H9 (cell line): ENCODE data around the gene CXCR4. TPM values are rescaled to one million over a fixed set of nuclear protein-coding genes. Genes with fewer than 3 reads are reported as not detected.

Experiments
- DNase-seq: peaks from one replicate; pipeline ENCODE4 v3.0.0-alpha.2; 2017
- H2AFZ ChIP-seq: one replicate; pipeline ENCODE4 v1.6.1; 2013; ENCODE audit warnings: mild to moderate bottlenecking, low read length, control low read depth, moderate library complexity
- H2AK5ac ChIP-seq: 2 replicates; pipeline ENCODE4 v1.6.1; 2013; ENCODE audit warnings: low read length, control low read depth, mixed read lengths; ENCODE audit not compliant: insufficient read length
- H2BK120ac ChIP-seq: one replicate; pipeline ENCODE4 v1.6.1; 2013; ENCODE audit warnings: low read depth, mild to moderate bottlenecking, low read length, control low read depth, inconsistent platforms; ENCODE audit not compliant: poor library complexity, severe bottlenecking
- H2BK12ac ChIP-seq: 2 replicates; pipeline ENCODE4 v1.6.1; 2013; ENCODE audit warnings: low read length, control low read depth, mixed read lengths, low read depth; ENCODE audit not compliant: insufficient read length
- H2BK15ac ChIP-seq: 2 replicates; pipeline ENCODE4 v1.6.1; 2013; ENCODE audit warnings: low read depth, low read length, control low read depth
- H2BK20ac ChIP-seq: one replicate; pipeline ENCODE4 v1.6.1; 2013; ENCODE audit warnings: low read depth, mild to moderate bottlenecking, low read length, control low read depth, inconsistent platforms; ENCODE audit not compliant: poor library complexity, severe bottlenecking
- H2BK5ac ChIP-seq: 2 replicates; pipeline ENCODE4 v1.6.1; 2013; ENCODE audit warnings: low read length, control low read depth, mixed read lengths; ENCODE audit not compliant: insufficient read length
- H3K14ac ChIP-seq: 2 replicates; pipeline ENCODE4 v1.6.1; 2013; ENCODE audit warnings: low read length, control low read depth; ENCODE audit not compliant: insufficient read depth
- H3K18ac ChIP-seq: 2 replicates; pipeline ENCODE4 v1.6.1; 2013; ENCODE audit warnings: low read depth, mild to moderate bottlenecking, mixed read lengths, low read length, control low read depth; ENCODE audit not compliant: insufficient read length
- H3K23ac ChIP-seq: 2 replicates; pipeline ENCODE4 v1.6.1; 2013; ENCODE audit warnings: low read length, control low read depth, mixed read lengths, low read depth; ENCODE audit not compliant: insufficient read length
- H3K23me2 ChIP-seq: 2 replicates; pipeline ENCODE4 v1.6.1; 2013; ENCODE audit warnings: low read depth, mild to moderate bottlenecking, mixed read lengths, low read length, control low read depth; ENCODE audit not compliant: insufficient read length, poor library complexity, severe bottlenecking
- H3K27ac ChIP-seq: 2 replicates; pipeline ENCODE4 v1.5.1; 2013; ENCODE audit warnings: low read length, control low read depth, mixed read lengths, low read depth; ENCODE audit not compliant: insufficient read length
- H3K27me3 ChIP-seq: 2 replicates; pipeline ENCODE4 v1.6.1; 2013; ENCODE audit warnings: low read length, control low read depth, inconsistent platforms; ENCODE audit not compliant: insufficient read depth
- H3K4ac ChIP-seq: 2 replicates; pipeline ENCODE4 v1.6.1; 2013; ENCODE audit warnings: low read depth, mild to moderate bottlenecking, control low read depth, inconsistent platforms, low read length, moderate library complexity
- H3K4me1 ChIP-seq: 2 replicates; pipeline ENCODE4 v1.6.1; 2013; ENCODE audit warnings: low read length, control low read depth, inconsistent platforms; ENCODE audit not compliant: insufficient read depth
- H3K4me2 ChIP-seq: 2 replicates; pipeline ENCODE4 v1.6.1; 2013; ENCODE audit warnings: low read length, control low read depth, mixed read lengths; ENCODE audit not compliant: insufficient read length, insufficient read depth
- H3K56ac ChIP-seq: 2 replicates; pipeline ENCODE4 v1.6.1; 2013; ENCODE audit warnings: low read depth, mild to moderate bottlenecking, mixed read lengths, low read length, control low read depth; ENCODE audit not compliant: insufficient read length
- H3K79me1 ChIP-seq: 2 replicates; pipeline ENCODE4 v1.6.1; 2013; ENCODE audit warnings: low read depth, mild to moderate bottlenecking, moderate library complexity, low read length, control low read depth, inconsistent platforms; ENCODE audit not compliant: insufficient read depth, poor library complexity, severe bottlenecking
- H3K79me2 ChIP-seq: 2 replicates; pipeline ENCODE4 v1.6.1; 2013; ENCODE audit warnings: low read length, control low read depth, inconsistent platforms; ENCODE audit not compliant: insufficient read depth
- H3K9ac ChIP-seq: 2 replicates; pipeline ENCODE4 v1.6.1; 2013; ENCODE audit warnings: low read length, control low read depth, mixed read lengths; ENCODE audit not compliant: insufficient read length; ENCODE audit errors: extremely low read depth
- H3K9me3 ChIP-seq: one replicate; pipeline ENCODE4 v1.6.1; 2013; ENCODE audit warnings: low read depth, low read length, inconsistent platforms; ENCODE audit not compliant: control insufficient read depth
- H3T11ph ChIP-seq: one replicate; pipeline ENCODE4 v1.6.1; 2013; ENCODE audit warnings: mild to moderate bottlenecking, low read length, control low read depth, inconsistent platforms
- H4K20me1 ChIP-seq: one replicate; pipeline ENCODE4 v1.6.1; 2013; ENCODE audit not compliant: control insufficient read depth, insufficient read length, insufficient read depth
- H4K5ac ChIP-seq: 2 replicates; pipeline ENCODE4 v1.6.1; 2013; ENCODE audit warnings: low read depth, mild to moderate bottlenecking, mixed read lengths, low read length, control low read depth; ENCODE audit not compliant: insufficient read length
- H4K8ac ChIP-seq: replicated peaks from 2 replicates; pipeline ENCODE4 v1.6.1; 2013; ENCODE audit warnings: low read length, control low read depth, mixed read lengths, low read depth; ENCODE audit not compliant: insufficient read length
- H4K91ac ChIP-seq: 2 replicates; pipeline ENCODE4 v1.6.1; 2013; ENCODE audit warnings: low read depth, mild to moderate bottlenecking, moderate library complexity, mixed read lengths, low read length, control low read depth; ENCODE audit not compliant: insufficient read length
- H3K27ac Mint-ChIP-seq, 3 experiments: 2 replicates in 2 of 3; 3 replicates in 1 of 3; pipeline ENCODE4 v1.8.0; 2020 to 2021; ENCODE audit warnings: mixed read lengths in 3 of 3, mild to moderate bottlenecking in 1 of 3, moderate library complexity in 1 of 3
- H3K27me3 Mint-ChIP-seq: 2 replicates; pipeline ENCODE4 v1.8.0; 2021; ENCODE audit warnings: low read depth, mild to moderate bottlenecking, moderate library complexity, mixed read lengths
- H3K36me3 Mint-ChIP-seq, 3 experiments: 2 replicates in 2 of 3; 3 replicates in 1 of 3; pipeline ENCODE4 v1.8.0; 2020 to 2021; ENCODE audit warnings: low read depth in 3 of 3, mixed read lengths in 3 of 3; ENCODE audit not compliant: insufficient read depth in 1 of 3
- H3K4me1 Mint-ChIP-seq, 2 experiments: 2 replicates each; pipeline ENCODE4 v1.8.0; 2020; ENCODE audit warnings: mixed read lengths in 2 of 2
- H3K4me3 Mint-ChIP-seq, 2 experiments: 2 replicates in 1 of 2; 3 replicates in 1 of 2; pipeline ENCODE4 v1.8.0; 2020 to 2021; ENCODE audit warnings: mild to moderate bottlenecking in 2 of 2, mixed read lengths in 2 of 2, moderate library complexity in 1 of 2
- H3K9me3 Mint-ChIP-seq, 2 experiments: 2 replicates in 1 of 2; 3 replicates in 1 of 2; pipeline ENCODE4 v1.8.0; 2020; ENCODE audit warnings: mild to moderate bottlenecking in 2 of 2, mixed read lengths in 2 of 2, moderate library complexity in 1 of 2
- CTCF ChIP-seq: fragments of 200-600 bp; sonication (generic); conservative IDR thresholded peaks from 3 replicates; pipeline ENCODE4 v1.8.0; 2021; ENCODE audit warnings: antibody characterized with exemption, mild to moderate bottlenecking
- WGBS: extraction: QIAGEN DNeasy Blood & Tissue Kit; methylation state at CpG from one replicate; pipeline ENCODE4 v1.1.7; 2013; ENCODE audit warnings: missing lambda C conversion rate, low lambda C conversion rate, mixed read lengths; ENCODE audit not compliant: insufficient read length; ENCODE audit errors: extremely low coverage; 5-methylcytosine and 5-hydroxymethylcytosine counted together
- total RNA-seq: library from RNA; stranded (reverse); gene quantifications from 2 replicates; pipeline ENCODE4 v1.2.1, GENCODE V29; 2021

Gene CXCR4
- total RNA-seq, 1 experiment from 2014 or later = 1.0 TPM

GRCh38 chr2:136065384-136065783 is 52.6 kb downstream of the CXCR4 start:
- Histone ChIP-seq H3K27me3 (no peaks in the 10 kb centered on the region), H2BK12ac (no peak overlapping the region), H3K23ac (no peak overlapping the region), H3K4me1 (no peaks in the 10 kb centered on the region), H2BK120ac (no peak overlapping the region), H2BK5ac (no peak overlapping the region), H3K4ac (no peak overlapping the region), H4K8ac (no peak overlapping the region), H3T11ph (no peak overlapping the region), H3K79me2 (no peaks in the 10 kb centered on the region), H3K23me2 (no peaks in the 10 kb centered on the region), H3K4me2 (no peak overlapping the region), H4K91ac (no peak overlapping the region), H3K14ac (no peak overlapping the region), H2AK5ac (no peak overlapping the region), H3K79me1 (no peaks in the 10 kb centered on the region), H3K9ac (no peak overlapping the region), H2BK15ac (no peak overlapping the region), H3K56ac (no peak overlapping the region), H2AFZ (no peak overlapping the region), H3K18ac (no peak overlapping the region), H4K20me1 (no peaks in the 10 kb centered on the region), H3K9me3 (no peaks in the 10 kb centered on the region), H4K5ac (no peak overlapping the region), H2BK20ac (no peak overlapping the region), H3K27ac (no peak overlapping the region)
- WGBS = no CpG with 5 or more reads among the region's 2 CpGs
- Mint-ChIP-seq H3K9me3 (no peaks in the 10 kb centered on the region), H3K36me3 (no peaks in the 10 kb centered on the region), H3K4me3 (no peak overlapping the region), H3K27me3 (peaks cover 2% of the 10 kb centered on the region; the same call in 1 of the 2 replicates), H3K27ac (no peak overlapping the region), H3K4me1 (peaks cover 16 to 17% of the 10 kb centered on the region in 2 experiments)
- TF ChIP-seq CTCF = no peak
- no peak for DNase-seq

Other genes with a start within 250 kb of the CXCR4 start
- gene MCM6, start 241.7 kb downstream of the CXCR4 start, total RNA-seq = 112 and 113 TPM in 2 replicates
- 117 and 122 TPM in 2 replicates for gene DARS1, start 132.5 kb downstream of the CXCR4 start, total RNA-seq